GM19099 (cell line): ENCODE results near the gene ATG4B.

ENCODE experiments used
- POLR2A ChIP-seq: IDR thresholded peaks from 3 replicates; pipeline ENCODE4 v1.6.1; 2011; ENCODE audit warnings: low read depth; ENCODE audit not compliant: insufficient read length; ENCODE audit errors: extremely low read depth

Gene ATG4B

GRCh38 chr2:241720099-241720498, 82.6 kb downstream of the ATG4B start:
- no peak for TF ChIP-seq POLR2A

- TF ChIP-seq POLR2A = no peak
These were observed 83.1 kb downstream of the ATG4B start for GRCh38 chr2:241720560-241720959.

GRCh38 chr2:241721852-241722251, 84.4 kb downstream of the ATG4B start:
- TF ChIP-seq POLR2A = no peak

- no peak for TF ChIP-seq POLR2A
These were observed 85.5 kb downstream of the ATG4B start for GRCh38 chr2:241722896-241723454.
